HG02798 (cell line): ENCODE data around the gene HOXB8.

ENCODE experiments used
- ATAC-seq: cut with Tn5 transposase; IDR thresholded peaks from one replicate; pipeline ENCODE4 v1.9.1; 2021; ENCODE audit warnings: mild to moderate bottlenecking; ENCODE audit not compliant: unreplicated experiment, poor library complexity

Gene HOXB8

DNA sequence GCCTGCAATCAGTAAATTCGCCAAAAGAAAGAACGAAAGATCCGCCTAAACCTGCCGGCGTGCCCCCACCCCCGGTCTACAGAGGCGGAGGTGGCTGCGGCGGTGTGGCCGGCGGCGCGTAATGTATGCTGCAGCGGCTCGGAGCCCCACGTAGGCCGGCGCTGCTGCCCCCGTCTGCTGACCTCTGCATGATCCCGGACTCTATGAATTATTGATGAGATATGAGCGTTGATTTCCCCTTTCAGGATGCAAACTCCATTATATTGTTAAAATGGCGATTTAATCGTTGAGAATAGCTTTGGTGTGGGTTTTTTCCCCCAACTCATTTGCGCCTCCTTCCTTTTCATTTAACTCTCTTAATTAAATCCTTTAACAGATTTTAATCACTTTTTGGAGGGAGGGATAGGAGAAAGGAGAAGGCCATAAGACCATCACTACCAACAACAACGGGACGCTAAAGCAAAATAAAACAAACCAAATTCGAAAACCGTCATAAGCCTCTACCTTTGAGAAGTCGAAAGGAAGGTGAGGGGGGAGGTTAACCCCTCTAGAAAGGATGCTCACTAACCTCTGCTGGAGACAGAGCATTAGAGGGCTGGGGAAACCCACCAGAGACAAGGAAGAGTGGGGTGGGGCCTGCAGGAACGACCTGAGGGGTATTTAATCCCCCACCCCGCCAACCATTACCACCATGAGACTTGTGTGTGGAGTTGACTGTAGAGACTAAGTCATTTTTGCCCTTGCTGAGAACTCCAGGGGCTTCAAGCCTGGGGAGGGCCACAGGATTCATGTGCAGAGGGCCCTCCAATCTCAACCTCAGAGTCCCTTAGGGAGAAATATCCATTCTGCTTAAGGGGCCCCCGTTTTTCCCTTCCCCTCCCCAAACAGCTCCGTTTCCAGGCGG, 28.5 kb downstream of the HOXB8 start:
- no peak for ATAC-seq

- ATAC-seq = no peak
Observed at GRCh38 chr17:48584223-48584741, 30.8 kb downstream of the HOXB8 start.

- ATAC-seq = no peak
Observed at GRCh38 chr17:48583708-48584222, 31.3 kb downstream of the HOXB8 start.

DNA sequence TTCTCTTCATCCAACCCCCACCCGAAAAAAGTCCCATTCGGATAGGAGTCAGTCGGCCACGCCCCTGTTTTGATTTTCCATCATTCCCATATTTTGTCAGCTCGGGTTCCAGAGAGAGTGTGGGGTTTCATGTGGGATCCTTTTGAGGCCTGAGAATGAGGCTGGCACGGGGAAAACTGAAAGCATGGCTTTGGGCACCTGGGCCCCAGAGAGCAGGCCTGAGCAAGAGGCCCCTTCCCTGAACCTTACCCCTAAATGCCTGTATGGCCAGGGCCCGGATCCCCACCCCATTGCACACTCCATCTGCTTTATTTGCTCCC, 32.4 kb downstream of the HOXB8 start:
- no peak for ATAC-seq

DNA sequence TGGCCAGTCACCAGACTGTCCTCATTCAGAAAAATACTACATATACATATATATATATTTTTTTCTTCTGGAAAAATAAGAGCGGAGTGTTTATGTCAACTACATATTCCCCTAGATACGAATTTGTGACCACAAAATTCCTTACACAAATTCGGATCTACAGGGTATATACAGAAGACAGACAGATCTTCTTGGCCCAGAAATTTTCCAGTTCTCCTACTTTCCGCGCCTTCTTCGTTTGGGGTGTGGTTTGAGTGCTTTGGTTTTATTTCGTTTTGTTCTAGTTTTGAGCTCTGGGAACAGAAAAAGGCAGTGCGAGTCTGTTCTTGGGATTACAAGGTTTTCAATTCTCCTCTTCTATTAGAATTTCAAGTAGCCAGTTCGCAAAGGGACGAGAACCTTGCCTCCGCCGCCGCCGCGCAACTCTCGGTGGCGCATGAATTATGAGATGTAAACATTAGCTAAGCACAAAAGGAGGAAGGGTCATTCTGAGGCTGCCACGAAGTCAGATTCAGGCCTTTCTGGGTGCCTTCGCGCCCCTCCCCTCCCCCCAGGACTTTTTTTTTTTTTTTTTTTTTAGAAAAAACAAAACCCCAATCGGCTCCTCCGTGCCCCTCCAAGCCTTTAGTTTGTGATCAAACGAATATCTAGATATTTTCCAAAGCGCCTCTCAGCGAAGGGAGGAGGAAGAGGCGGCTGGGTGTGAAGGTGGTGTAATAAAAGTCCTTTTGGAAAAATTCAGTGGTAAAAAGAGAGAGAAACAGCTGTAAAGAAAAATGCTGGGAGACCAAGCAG, 35.1 kb downstream of the HOXB8 start:
- ATAC-seq = no peak

DNA sequence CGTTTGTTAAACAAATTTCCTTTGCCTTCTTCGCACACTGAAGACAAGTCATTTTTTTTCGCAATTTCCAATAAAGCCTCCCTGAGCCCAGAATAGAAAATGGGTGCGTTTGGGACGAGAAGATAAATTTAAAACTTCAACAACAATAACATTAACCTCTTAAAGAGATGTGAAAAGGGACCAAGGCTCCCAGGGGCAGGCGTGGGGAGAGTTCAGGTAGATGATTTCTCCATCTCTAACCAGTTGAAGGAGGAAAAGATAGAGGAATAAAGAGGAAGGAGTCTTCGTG, 35.7 kb downstream of the HOXB8 start:
- no peak for ATAC-seq

- ATAC-seq = peak; percentile 39
Observed at GRCh38 chr17:48578616-48579470, 36.2 kb downstream of the HOXB8 start.

DNA sequence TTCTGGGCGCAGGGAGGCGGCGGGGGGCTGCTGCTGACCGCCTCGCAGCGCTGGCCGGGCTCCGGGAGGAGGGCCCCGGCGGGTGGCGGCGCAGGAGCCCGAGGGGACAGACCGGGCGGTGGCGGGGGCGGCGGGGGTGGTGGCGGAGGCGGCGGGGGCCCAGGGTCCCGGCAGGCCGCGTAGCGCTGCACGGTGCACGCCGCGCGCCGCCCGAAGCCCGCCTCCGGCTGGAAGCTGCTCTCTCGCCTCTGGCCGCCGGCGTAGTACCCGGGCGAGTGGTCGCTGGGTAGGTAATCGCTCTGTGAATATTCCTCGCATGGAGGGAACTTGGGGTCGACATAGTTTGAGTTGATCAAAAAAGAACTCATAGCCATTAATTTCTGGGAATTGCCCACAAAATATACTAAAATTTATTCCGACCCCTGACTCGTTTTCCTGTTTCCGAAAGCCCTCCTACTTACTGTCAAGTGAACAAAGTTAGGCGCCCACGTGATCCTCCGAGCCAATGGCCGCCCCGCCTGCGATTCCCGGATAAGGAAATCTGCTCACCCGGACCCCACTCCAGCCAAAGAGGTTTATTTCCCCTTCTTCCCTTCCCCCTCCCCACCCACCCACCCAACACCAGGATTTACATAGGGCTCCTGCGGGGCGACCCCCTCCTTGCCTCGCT, 37.0 kb downstream of the HOXB8 start, which contains the start of gene HOXB4:
Gene HOXB4 (minus strand): TSS at position 405 of the 670 bp plus-strand sequence. CDS start 31 bp downstream, at position 374.
- peak; percentile 68 for ATAC-seq

DNA sequence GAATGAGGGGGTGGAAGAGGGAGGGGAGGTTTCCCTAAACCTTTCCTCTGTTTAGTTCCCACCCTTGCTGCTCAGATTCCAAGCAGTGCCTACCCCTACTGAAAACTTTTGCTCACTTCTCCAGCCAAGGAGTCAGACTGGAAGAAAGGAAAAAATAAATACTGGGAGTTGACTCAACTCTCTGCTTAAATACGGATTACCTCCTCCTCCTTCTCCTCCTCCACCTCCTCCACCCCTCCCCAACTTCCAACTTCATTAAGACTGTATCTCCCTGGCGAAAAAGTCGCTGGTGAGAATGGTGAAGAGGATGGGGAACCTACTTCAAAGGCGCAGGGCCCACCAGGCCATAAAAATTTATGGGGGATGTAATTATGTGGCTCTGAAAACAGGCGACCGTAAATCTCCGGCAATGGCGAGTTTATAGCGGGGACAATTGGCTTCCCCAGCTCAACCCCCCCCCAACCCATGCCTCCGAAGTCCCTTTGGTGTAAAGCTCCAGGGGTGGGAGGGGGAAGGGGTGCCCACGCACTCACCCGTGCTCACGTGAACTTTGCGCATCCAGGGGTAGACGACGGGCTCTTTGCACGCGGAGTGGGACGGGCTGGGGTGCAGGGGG, 37.7 kb downstream of the HOXB8 start:
- peak; percentile 4 for ATAC-seq

DNA sequence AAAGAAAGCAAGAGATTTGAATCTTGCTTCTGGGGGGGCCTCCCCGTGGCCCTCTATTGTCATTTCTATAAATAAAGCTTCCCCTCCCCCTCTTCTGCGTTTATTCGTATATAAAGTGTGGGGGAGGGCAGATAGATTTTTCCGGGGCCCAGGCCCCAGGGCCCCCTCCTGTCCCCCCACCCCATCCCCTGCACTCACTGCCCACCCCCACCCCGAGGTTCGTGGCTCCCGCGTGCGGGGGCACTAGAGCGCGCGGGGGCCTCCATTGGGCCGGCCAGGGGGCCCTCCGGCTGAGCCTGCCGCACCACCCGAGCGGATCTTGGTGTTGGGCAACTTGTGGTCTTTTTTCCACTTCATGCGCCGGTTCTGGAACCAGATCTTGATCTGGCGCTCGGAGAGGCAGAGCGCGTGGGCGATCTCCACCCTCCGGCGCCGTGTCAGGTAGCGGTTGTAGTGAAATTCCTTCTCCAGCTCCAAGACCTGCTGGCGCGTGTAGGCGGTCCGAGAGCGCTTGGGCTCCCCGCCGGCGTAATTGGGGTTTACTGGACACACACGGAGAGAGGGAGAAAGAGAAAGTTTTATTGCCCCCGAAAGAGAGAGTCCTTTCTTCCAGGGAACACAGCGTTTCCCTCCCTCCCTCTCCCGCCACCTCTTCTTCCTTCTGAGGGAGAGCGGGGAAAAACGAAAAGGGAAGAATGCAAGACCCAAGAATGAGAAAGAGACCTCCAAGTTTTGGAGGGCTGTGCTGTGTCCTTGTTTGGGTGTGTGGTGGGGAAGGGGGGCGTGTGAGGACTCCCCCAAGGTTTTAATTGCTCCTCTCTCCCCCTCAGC, 38.4 kb downstream of the HOXB8 start:
- ATAC-seq = no peak

GRCh38 chr17:48575673-48576478, 39.2 kb downstream of the HOXB8 start:
- ATAC-seq = no peak

DNA sequence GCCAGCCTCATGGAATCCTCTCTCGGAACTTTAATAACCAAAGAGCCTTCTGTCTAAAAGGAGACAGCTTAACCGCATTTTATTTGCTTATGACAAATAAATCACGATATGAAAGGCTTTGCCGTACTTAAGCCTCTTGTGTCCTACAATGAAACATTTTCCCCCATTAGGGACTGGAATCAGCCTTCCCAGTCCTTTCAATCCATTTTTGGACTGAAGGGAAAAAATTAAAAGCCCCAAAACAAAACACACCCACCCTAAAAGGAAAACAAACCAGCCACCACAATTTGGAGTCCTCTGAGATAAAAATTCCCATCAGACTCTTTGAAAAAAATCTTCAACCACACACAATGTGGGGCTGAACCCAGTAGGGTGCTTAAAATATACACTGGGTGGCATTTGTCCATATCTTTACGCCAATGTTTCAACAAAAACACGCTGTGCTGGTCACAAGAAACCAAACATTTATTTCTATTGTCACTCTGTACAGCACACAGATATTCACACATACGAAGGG, 40.0 kb downstream of the HOXB8 start:
- ATAC-seq = no peak

- ATAC-seq = no peak
Observed at GRCh38 chr17:48574505-48575065, 40.5 kb downstream of the HOXB8 start.

- ATAC-seq = no peak
Observed at GRCh38 chr17:48571826-48572417, 43.2 kb downstream of the HOXB8 start.

DNA sequence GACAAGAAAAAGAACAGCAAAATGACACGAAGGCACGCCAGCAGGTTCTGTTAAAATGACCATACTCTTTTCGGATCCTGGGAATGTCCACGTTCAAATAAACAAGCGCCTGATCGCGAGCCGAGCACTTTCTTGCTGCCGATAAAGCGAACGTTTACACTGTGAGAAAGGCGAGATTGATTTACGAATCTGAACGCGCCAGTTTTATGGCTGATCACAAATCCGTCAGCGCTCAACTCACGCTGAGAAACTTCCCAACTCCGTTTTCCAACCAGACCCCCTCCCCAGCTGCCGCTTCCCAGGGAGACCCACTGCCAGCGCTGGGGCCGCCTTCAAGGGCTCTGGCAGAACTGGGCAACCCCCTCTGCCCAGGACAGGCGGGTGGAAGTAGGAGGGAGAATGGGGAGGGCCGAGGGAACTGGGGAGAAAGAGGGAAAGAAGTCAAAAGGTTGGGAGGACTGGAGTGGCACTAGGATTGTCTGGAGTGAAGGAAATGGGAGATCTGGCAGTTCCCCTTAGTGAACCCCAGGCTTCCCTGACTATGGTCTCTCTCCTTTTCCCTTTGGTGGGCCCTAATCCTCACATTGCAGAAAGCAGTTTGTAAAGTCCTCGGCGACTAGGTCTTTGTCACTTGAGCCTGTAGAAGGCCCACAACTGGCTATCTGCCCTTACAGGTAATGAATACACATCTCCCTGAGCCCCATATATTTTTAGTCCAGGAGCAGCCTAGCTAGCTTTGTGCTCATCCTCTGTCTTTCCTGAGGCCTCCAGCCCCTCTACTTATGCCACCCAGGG, 43.9 kb downstream of the HOXB8 start:
- ATAC-seq = no peak
